GM12865 (cell line): ENCODE results near the gene NDUFV2.

Source experiments
- DNase-seq: peaks from one replicate; pipeline ENCODE4 v3.0.0; 2010; ENCODE audit warnings: low read depth
- H3K4me3 ChIP-seq: 2 replicates; pipeline ENCODE4 v1.5.1; 2011; ENCODE audit warnings: mild to moderate bottlenecking, low read depth, low read length, control low read depth
- TF ChIP-seq, protein P1 (sequence below): IDR thresholded peaks from 2 replicates; pipeline ENCODE4 v1.5.1; 2011; ENCODE audit warnings: low read length, control low read depth, low read depth, inconsistent platforms; ENCODE audit not compliant: insufficient read depth; ENCODE audit errors: missing control alignments

NDUFV2 gene

DNA sequence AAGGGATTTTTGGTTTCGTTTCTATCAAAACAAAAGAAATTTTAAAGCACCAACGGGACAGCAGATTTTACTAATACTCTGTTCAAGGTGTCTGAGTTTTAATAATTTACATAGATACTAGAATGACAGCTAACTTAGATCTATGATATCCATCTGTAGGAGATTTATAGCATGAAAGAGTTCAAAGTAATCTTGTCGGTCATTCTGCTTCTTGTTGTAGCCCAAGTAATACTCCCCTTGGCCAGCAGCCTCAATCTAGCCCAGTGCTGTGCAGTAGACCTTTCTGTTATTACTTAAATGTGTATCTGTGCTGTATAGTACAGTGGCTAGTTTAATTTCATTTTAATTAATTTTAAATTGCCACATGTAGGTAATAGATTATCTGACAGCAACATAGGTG, 78.8 kb downstream of the NDUFV2 start:
- H3K4me3 ChIP-seq: no peak overlapping the region
- no peak for DNase-seq
- TF ChIP-seq, protein P1, sequence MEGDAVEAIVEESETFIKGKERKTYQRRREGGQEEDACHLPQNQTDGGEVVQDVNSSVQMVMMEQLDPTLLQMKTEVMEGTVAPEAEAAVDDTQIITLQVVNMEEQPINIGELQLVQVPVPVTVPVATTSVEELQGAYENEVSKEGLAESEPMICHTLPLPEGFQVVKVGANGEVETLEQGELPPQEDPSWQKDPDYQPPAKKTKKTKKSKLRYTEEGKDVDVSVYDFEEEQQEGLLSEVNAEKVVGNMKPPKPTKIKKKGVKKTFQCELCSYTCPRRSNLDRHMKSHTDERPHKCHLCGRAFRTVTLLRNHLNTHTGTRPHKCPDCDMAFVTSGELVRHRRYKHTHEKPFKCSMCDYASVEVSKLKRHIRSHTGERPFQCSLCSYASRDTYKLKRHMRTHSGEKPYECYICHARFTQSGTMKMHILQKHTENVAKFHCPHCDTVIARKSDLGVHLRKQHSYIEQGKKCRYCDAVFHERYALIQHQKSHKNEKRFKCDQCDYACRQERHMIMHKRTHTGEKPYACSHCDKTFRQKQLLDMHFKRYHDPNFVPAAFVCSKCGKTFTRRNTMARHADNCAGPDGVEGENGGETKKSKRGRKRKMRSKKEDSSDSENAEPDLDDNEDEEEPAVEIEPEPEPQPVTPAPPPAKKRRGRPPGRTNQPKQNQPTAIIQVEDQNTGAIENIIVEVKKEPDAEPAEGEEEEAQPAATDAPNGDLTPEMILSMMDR: no peak

DNA sequence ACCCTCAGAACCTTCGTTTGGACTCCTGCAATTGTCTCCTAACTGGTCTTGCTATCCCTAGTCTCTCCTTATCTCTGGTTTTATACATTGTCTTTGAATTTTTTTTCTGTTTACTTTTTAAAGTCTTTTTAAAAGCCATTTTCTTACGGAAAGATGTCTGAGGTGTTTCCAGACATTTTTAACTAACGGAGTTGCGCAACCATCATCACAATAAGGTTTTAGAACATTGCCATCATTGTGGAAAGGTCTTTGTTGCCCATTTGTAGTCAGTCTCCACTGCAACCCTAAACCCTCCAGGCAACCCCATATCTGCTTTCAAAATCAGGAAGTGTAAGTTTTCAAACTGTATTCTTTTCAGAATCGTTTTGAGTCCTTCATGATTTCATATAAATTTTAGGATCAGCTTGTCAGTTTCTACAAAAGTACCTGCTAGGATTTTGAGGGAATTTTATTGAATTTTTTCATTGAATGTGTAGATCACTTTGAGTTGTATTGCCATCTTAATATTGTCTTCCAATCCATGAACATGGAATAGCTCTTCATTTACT, 80.4 kb downstream of the NDUFV2 start:
- TF ChIP-seq, protein P1: no peak
- no peak overlapping the region for H3K4me3 ChIP-seq
- no peak for DNase-seq
